ENCODE measurements around the gene JADE2.
"Not testable (repeated sequence)": the region's sequence is repeated elsewhere in the genome, so short reads cannot be mapped to it uniquely, and the experiment has no call there.

The JADE2 gene

GRCh38 chr5:134552716-134553115 lies 27.2 kb downstream of the JADE2 start:
- not testable (repeated sequence) for DNase-seq

DNA sequence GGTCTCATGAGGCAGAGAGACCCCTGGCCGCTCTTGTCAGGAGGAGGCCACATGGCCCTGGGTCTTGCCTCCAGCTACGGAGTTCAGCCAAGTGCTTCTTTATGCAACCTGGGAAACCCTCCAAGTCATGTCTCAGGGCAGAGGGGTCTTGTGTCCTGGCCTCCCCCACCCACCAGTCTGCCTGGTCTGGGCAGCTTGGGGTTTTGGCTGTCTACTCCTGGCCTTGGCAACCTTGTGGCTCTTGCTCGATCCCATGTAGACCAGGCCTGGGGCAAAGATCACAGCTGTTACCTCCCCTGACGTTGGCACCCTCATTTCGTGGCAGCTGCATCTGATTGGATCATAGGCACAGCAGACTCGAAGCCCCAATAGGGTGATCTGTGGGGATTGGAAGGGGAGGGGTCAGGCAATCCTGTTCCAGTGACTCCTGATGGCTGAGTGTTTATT lies 28.4 kb downstream of the JADE2 start:
- DNase-seq, result no peak

DNA sequence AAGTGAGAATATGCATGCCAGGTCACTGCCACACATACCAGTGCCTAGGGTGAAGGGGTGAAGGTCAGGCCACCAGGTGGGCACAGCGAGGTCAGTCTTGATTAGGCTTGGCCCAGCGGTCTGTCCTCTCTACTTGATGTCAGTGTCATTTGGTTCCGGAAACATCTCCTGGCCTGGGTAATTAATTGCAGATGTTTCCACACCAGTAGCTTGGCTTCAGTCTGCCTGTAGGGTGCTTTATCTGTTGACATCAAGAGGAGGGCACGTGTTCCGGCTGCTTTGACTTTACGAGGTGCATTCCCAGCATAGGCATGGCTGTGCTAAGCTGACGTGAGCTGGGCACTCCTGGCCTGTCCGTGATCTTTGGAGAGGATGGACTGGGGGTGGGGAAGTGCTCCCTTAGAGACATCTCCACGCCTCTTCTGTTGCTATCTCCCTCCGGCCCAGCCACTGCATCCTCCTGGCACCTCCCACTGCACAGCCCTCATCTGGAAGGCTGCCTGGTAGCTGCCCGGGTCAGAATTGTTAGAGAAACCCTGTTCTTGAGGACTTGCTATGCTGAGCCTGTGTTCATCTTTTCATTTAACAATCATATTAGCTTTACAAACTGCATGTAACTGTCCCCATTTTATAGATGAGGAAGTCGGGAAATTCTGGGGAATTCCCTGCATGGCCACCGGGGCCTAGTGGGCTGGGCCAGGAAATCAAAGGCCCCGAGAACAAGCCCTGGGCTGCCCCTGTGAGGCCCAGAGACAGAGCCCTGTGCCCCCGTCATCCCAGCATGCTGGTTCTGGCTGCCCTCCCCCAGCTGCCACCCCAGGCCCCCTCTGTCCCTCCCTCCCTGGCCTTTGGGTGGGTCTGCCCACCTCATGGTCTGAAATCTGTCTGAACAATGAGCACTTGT lies 29.1 kb downstream of the JADE2 start:
- DNase-seq, result no peak

DNA sequence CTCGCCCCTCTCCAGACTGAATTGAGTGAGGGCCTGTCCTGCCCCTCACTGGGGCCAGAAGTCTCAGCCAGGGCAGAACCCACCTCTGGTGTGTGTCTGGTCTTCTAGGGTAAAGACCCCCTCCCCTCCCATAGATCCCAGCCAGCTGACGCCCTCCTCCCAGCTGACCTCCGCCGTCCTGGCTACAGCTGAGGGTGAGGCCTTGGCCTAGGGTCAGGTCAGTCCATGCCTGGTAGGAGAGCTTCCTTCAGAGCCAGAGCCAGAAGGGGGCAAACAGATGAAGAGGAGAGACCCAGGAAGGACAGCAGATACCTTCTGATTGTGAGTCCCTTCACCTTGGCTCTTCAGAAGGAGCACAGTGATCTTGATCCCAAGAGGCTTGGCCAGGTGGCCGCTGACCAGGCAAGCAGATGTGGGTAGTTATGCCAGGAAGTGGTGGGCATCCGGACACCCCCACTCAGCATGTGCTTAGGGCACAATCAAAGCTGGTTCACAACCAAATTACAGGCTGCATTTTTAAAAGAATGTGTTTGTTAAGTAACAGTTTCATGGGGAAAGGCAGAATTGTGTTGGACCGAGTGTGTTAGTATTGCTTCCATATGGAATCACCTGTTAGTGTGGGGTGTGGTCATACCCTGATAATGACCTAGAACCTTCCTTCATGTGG lies 29.9 kb downstream of the JADE2 start:
- DNase-seq, result no peak

GRCh38 chr5:134555890-134556311 lies 30.4 kb downstream of the JADE2 start:
- DNase-seq, result peak; percentile 23

DNA sequence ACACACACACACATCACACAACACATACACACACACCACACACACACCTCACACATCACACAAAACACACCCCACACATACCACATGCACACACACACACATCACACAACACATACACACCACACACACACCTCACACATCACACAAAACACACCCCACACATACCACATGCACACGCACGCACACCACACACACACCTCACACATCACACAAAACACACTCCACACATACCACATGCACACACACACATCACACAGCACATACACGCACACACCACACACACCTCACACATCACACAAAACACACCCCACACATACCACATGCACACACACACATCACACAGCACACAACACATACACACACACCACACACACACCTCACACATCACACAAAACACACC lies 31.1 kb downstream of the JADE2 start:
- not testable (repeated sequence) for DNase-seq

DNA sequence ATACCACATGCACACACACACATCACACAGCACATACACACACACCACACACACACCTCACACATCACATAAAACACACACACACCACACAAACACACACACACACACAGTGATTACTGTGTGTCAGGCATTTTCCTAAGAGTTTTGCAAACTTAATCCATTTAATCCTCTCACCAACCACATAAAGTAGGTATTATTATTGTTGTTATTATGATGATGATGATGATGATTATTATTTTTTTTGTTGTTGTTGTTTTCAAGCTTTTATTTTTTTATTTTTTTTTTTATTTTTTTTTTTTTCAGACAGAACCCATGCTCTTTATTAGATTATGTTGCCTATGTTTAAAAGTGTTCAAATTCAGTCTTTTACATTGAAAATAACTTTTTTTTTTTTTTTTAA lies 31.5 kb downstream of the JADE2 start:
- no peak for DNase-seq

- no peak for DNase-seq
Observed at GRCh38 chr5:134559672-134560071, 34.2 kb downstream of the JADE2 start.

- DNase-seq, result no peak
Observed at GRCh38 chr5:134560698-134561097, 35.2 kb downstream of the JADE2 start.

DNA sequence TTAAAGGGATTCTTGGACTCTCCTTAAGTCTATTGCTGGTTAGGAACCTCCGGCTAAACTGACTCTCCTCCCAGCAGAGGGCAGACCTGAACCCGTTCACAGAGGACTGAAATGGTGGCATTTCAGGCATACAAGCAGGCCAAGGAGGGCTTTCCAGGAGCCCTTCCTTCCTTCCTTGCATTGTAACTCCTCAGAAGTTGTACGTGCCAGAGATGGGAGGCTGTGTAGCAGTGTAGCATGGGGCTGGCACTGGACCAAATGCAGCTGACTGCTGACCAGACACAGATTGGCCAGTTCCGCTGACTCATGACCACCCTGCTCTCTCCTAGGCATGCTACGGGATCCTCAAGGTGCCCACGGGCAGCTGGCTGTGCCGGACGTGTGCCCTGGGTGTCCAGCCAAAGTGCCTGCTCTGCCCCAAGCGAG lies 36.4 kb downstream of the JADE2 start:
- DNase-seq, result no peak

DNA sequence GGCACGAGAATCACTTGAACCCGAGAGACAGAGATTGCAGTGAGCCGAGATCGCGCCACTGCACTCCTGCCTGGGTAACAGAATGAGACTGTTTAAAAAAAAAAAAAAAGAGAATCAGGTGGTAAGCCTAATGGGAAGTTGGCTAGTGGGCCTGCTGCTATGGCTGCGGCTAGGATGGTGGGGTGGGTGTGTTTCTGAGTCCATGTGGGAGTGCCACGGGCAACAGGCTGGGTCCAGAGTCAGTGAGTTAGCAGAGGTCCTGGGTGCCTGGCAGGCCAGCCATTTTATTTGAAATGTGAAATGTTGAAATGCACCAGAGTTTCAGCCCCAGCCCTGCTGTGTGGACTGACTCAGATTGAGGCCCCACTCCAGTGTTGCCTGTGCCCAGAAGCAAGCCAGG lies 37.8 kb downstream of the JADE2 start:
- no peak for DNase-seq

DNA sequence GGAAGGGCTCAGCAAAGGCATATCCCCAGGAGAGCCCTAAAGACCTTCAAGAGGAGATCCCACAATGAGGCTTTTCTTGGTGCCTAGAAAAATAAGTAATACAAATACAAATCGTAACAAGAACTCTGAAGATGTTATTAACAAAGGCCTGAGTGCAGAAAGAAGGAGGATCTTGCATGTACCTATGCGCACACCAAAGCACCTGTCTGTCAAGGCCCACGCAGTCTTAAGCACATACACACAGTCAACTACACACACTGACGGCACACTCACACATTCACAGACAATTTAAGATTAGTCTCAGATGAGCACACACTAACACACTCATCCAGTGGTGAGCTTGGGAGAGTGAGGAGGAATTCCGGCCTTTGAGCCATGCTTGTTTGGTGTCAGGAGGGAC lies 38.5 kb downstream of the JADE2 start:
- DNase-seq, result no peak

DNA sequence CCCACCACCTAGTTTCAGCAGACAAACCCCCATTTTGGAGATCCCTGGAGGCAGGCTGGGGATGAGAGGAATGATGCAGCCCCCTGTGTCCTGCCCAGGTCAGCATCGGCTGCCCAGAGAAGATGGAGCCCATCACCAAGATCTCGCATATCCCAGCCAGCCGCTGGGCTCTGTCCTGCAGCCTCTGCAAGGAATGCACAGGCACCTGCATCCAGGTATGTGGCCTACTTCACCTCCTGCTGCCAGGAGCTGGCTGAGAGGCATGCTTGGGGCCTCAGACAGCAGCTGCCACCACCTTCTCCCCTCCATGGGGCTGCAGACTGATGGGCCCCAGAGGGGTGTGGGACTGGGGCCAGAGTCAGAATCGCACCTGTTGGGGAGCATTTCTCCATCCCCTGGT lies 38.9 kb downstream of the JADE2 start:
- no peak for DNase-seq

DNA sequence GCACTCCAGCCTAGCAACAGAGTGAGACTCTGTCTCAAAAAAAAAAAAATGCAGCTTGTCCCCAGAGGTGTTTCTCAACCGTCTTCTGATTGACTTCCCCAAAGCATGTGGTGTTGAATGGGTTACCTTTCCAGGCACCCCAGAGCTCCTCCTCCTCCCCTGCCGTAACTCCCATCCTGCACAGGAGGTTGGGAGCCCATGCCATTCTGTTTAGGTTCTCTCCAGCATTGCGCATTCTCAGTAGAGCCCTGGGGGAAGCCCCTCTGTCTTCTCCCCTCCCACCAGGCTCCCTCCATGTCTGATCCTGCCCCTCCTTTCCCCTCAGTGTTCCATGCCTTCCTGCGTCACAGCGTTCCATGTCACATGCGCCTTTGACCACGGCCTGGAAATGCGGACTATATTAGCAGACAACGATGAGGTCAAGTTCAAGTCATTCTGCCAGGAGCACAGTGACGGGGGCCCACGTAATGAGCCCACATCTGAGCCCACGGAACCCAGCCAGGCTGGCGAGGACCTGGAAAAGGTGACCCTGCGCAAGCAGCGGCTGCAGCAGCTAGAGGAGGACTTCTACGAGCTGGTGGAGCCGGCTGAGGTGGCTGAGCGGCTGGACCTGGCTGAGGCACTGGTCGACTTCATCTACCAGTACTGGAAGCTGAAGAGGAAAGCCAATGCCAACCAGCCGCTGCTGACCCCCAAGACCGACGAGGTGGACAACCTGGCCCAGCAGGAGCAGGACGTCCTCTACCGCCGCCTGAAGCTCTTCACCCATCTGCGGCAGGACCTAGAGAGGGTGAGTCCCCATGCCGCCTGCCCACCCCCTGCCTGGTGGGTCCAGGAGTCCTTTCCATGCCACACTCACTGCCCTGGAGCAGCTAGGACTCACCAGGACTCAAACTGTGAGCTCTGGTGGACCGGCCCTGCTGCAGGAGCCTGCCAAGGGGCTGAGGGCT lies 40.6 kb downstream of the JADE2 start:
- DNase-seq, result no peak

DNA sequence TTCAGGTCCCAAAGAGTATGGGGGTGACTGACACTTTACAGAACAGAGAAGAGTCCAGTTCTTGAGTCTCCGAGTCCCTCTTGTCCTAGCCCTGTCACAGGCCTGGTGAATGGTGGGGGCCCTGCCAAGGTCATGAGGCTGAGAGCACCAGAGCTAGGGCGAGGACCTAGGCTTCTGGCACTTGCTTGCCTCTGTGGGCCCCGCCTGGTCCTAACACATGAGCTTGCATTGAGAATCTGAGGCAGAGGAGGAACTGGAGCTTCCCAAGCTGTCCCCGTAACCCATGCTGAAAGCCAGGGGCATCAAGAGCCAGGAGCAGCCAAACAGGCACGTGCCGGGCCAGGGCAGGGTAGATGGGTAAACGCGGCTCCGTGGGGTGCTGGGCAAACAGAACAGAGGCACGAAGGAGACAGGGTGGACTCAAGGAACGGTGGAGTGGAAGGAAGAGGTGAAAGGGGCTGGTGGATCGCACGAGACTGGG lies 41.3 kb downstream of the JADE2 start:
- DNase-seq, result no peak

- no peak for DNase-seq
Observed at GRCh38 chr5:134567641-134568336, 42.3 kb downstream of the JADE2 start.

DNA sequence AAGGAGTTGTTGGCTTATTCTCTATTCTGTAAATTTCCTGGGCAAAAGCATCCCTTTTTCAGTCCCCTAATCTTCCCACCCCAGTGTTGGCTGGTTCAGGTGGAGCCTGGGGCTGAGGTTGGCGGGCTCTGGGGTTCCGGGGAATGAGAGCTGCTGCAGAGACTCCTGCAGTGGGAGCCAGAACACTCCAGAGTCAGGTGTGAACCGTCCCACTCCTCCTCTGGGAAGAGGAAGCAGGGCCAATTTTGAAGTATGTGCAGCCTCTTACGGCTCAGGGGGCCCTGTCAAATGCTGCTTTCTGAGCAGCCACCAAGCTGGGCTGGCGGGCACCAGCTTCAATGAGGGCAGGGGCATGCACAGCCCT lies 42.8 kb downstream of the JADE2 start:
- no peak for DNase-seq

DNA sequence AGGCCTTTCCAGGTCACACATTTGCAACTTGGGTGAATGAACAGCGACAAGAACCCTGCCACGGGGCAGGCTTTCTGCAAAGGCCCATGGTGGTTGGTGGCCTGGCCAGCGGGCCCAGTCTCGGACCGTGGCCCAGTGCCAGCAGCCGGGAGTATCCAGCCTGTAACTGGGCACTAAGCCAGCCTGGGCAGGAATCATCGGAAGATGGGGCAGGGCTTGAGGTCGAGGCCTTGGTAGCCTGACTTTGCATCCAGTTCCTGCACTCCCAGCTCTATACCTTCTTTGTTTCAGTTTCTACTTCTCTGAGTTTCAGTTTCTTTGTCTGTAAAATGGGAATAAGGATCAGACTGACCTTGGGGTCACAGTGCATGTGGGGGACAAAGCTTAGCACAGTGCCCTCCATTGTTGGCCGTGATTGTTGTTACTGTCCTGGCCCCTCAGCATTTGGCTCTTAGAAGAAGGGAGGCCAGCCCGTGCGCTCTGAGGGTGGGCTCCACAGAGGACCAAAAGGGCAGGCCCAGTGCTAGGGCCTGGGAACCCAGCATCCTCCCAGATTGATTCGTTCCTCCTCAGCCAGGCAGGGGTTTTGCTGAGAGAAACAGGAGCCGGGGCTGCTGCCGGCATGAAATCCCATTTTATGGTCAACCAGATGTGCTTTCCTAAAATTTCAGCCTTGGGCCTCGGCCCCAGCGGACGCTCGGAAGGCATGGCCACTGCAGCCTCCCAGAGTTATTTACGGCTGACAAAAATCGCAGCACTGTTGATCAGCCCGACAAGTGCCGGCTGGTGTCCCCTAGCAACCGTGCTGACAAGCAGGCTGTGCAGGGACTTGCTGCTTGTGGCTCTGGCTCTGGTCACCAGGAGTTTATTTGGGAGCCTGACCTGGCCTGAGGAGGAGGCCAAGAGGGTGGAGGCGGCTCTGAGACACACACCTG lies 43.6 kb downstream of the JADE2 start:
- no peak for DNase-seq

GRCh38 chr5:134569758-134570364 lies 44.4 kb downstream of the JADE2 start:
- no peak for DNase-seq

- DNase-seq, result no peak
Observed at GRCh38 chr5:134570365-134570758, 44.9 kb downstream of the JADE2 start.

DNA sequence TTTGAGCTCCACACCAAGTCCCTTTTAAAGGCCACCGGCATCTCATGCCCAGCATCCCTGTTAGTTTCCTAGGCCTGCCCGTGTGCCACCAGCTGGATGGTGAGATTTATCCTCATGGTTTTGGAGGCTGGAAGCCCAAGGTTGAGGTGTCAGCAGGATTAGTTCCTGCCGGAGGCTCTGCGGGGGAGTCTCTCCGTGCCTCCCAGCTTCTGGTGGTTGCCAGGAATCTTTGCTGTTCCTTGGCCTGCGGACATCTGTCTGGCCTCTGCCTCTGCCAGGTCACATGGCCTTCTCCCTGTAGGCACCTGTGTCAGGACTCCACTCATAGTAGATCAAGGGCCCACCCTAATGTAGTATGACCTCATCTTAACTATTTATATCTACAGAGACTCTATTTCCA lies 45.4 kb downstream of the JADE2 start:
- DNase-seq, result no peak
